ENCODE measurements around the gene GOLT1A.
A peak's percentile ranks its signal among the peaks of the same experiment; 100 is the strongest.

Gene GOLT1A

DNA sequence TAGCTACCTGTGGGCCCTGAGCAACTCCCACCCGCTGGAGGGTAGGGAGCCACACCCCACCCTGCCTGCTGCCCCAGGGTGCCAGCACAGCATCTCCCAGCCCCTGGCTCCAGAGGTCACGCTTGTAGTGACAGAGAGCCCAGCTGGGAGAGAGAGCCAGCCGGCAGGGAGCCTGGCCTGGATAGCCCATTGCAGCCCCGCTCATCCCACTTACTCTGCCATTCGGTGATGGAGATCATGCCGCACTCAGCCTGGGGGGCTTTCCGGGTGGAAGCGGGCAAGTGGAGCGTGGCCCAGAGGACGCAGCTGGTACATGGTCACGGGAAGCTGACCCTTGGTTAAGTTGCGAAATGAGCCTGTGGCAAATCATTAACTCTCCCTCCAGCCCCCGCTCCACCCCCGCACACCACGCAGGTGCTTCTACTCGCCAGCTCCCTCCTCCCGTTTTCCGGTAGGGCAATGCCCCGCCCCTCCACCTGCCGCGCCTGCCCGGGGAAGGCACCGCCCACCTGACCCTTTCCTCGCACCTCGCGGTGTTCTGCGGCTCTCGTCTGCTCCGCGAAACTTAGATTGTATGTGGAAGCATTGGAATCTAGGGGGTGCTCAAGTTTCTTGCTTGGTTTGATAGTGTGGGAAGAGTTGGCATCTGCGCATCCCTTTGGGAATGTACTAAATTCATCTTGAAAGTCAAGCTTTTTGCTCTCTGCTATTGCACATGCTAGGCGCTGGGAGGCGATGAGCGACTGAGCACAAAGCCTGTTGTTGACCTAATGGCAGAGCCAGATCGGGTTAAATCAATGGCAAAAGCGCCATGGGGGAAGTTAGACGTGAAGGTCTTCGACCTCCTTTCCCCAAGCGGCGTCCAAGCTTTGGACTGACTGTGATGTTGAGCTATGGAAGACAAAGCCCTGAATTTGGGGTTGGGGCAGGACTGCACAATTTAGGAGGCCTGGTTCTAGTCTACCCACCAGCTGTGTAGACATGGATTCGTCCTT, at the start of gene GOLT1A:
TSS of gene GOLT1A (minus strand) at position 321 of the 995 bp plus-strand sequence. CDS start at position 239, 82 bp downstream.
- peak within 1 kb of the TSS; percentile 7 for H3K4me3 ChIP-seq (ENCODE audit: low read depth, low read length)
- in situ Hi-C loops (cut with HindIII; ENCODE audit: low sequenced_read_pairs) = loop anchor here (5.0 to 10.0 kb wide), 2 partner anchors 57 to 151 kb away; no protein-coding TSS in a partner anchor
- DNase-seq (ENCODE audit: low read depth) = peak; percentile 71
- TF ChIP-seq CTCF (IDR thresholded peaks at IDR 0.05; ENCODE audit: low read depth, low read length, missing control alignments) = peak; percentile 88

GRCh38 chr1:204263254-204263910, 49.6 kb upstream of the GOLT1A start:
- no peak for DNase-seq (ENCODE audit: low read depth)

GRCh38 chr1:204262506-204263253, 48.9 kb upstream of the GOLT1A start:
- DNase-seq (ENCODE audit: low read depth) = no peak
- no peak for TF ChIP-seq CTCF (IDR thresholded peaks at IDR 0.05; ENCODE audit: low read depth, low read length, missing control alignments)
- in situ Hi-C loops (cut with HindIII; ENCODE audit: low sequenced_read_pairs) = no loop called here
- no peak overlapping the region for H3K4me3 ChIP-seq (ENCODE audit: low read depth, low read length)

More at GRCh38 chr1:204263254-204263910, 49.6 kb upstream of the GOLT1A start:
- in situ Hi-C loops (cut with HindIII; ENCODE audit: low sequenced_read_pairs) = no loop called here
- no peak for TF ChIP-seq CTCF (IDR thresholded peaks at IDR 0.05; ENCODE audit: low read depth, low read length, missing control alignments)
- no peak overlapping the region for H3K4me3 ChIP-seq (ENCODE audit: low read depth, low read length)

DNA sequence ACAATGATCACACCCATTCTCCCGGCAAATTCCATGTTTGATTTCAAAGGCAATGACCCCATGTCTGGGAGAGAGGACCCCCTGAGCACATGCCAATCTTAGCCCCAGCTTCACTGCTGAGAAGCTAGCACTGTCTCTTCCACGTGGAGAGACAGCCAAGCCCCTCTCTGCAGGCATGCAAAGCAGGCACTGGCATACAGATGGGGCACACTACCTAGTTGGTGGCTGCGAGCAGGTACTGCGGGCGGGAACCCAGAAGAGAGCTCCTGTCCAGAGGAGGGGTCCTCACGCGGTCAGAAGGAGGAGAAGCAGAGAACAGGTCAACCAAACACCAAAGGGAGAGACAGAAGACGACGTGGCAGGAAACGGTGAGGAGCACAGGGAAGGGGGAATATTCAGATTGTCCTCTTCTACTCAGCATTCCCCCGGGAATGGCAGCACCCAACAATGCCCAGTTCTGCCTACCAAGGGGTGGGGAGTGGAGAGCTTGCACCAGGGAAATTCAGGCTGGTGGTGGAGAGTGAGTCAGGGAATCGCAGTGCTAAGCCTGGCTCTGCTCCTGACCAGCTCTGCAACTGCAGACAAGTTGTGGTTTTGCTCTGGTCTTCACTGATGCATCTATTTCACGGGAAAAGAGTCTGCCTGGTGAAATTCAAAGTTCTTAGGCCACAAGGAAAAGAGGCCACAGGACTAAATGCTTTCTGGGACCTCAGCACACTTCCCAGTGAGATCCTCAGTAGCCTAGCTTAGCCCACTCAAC, 48.1 kb upstream of the GOLT1A start:
- no peak for TF ChIP-seq CTCF (IDR thresholded peaks at IDR 0.05; ENCODE audit: low read depth, low read length, missing control alignments)
- peak; percentile 26 for DNase-seq (ENCODE audit: low read depth)
- no peak overlapping the region for H3K4me3 ChIP-seq (ENCODE audit: low read depth, low read length)
- in situ Hi-C loops (cut with HindIII; ENCODE audit: low sequenced_read_pairs) = no loop called here

DNA sequence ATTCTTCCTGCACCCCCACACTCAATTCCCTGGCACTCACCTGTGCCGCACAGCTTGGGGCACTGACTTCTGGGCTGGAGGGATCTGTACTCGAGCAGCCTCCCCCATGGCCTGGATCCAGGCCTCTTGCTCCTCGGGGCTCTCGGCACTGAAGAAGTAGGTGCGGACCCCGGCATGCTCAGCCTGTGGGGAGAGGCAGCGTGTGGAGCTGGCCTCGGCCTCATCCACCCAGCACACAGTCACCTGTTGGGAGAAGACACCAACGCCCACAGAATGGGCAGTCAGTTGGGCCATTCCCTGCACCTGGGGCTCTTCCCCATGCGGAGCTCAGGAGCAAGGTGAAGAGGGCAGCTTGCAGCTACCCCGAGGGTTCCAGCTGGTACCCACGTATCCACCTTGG, 47.5 kb upstream of the GOLT1A start:
- DNase-seq (ENCODE audit: low read depth) = no peak
- H3K4me3 ChIP-seq (ENCODE audit: low read depth, low read length) = no peak overlapping the region
- TF ChIP-seq CTCF (IDR thresholded peaks at IDR 0.05; ENCODE audit: low read depth, low read length, missing control alignments) = no peak
- in situ Hi-C loops (cut with HindIII; ENCODE audit: low sequenced_read_pairs) = no loop called here

Data from astrocyte of the cerebellum (primary cell).